Amygdala (tissue), 56 donors: ENCODE results near the gene KITLG.
"Not testable (repeated sequence)": the region's sequence is repeated elsewhere in the genome, so short reads cannot be mapped to it uniquely, and the experiment has no call there.

Source experiments
- DNase-seq, 56 donors: peaks; one replicate each; lab custom pipeline; 2025; lab: John Stamatoyannopoulos, UW

KITLG gene

DNA sequence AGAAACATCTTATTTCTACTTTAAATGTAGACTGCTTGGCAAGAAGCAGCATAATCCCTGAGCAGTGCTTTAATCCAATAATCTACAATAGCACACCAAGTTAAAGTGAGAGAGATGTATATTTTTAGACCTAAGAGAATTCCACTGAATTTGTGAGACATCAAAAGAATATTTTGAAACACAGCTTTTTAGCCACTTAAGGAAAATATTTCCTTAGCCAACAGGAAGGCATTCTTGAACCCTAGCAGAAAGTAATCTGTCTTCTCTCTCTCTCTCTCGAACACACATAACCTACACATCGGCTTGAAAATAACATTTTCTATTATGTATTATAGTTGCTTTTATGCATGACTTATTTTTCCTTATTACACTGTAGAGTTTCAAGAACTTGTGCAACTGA, 34.0 kb downstream of the KITLG start:
- DNase-seq, result no peak

GRCh38 chr12:88544991-88545980, 35.0 kb downstream of the KITLG start:
- no peak for DNase-seq

- no peak for DNase-seq
Observed at GRCh38 chr12:88539893-88540292, 40.4 kb downstream of the KITLG start.

GRCh38 chr12:88538697-88539096, 41.6 kb downstream of the KITLG start:
- DNase-seq, result no peak

GRCh38 chr12:88538250-88538649, 42.0 kb downstream of the KITLG start:
- no peak for DNase-seq

- no peak for DNase-seq
Observed at GRCh38 chr12:88530868-88531267, 49.4 kb downstream of the KITLG start.

- DNase-seq, result peak in 1 of 56 donors; percentile 6
Observed at GRCh38 chr12:88529531-88530488, 50.5 kb downstream of the KITLG start.

DNA sequence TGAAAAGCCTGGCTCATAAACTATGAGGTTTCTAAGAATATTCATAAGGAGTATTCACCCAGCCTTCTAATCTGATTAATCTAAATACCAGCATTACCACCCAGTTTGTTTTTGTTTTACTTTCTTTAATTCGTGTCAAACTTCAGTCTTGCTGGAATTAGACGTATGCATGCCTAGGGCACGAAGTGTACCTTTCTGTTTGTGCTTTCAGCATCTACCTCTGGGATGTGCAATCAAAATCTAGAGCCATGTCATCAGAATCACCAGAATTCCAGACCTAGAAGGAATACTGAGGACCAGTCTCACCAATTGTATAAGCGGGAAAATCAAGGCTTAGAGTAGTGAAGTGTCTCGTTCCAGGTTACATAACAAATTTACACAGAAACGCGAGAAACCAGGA, 57.3 kb downstream of the KITLG start:
- DNase-seq, result no peak

DNA sequence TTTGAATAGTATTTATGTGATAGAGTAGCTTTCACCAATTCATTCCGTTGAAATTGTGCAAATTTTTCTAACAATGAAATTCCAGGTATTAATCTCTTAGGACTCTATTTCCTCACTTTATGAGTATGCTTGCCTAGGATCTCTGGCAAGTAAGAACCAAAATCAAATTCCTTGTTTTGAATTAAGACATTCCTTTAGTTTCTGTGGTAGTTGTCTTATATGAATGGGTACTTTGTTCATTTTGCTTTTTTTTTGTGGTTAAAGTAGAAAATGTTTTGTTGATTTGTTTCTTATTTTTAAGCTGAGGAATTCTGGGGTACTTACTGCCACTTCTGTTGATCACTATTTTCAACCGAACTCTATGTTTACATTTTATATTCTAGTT, 59.8 kb downstream of the KITLG start:
- DNase-seq, result no peak

- no peak for DNase-seq
Observed at GRCh38 chr12:88519802-88520435, 60.4 kb downstream of the KITLG start.

GRCh38 chr12:88518863-88519403, 61.3 kb downstream of the KITLG start:
- no peak for DNase-seq

- DNase-seq, result no peak
Observed at GRCh38 chr12:88516811-88517210, 63.5 kb downstream of the KITLG start.

DNA sequence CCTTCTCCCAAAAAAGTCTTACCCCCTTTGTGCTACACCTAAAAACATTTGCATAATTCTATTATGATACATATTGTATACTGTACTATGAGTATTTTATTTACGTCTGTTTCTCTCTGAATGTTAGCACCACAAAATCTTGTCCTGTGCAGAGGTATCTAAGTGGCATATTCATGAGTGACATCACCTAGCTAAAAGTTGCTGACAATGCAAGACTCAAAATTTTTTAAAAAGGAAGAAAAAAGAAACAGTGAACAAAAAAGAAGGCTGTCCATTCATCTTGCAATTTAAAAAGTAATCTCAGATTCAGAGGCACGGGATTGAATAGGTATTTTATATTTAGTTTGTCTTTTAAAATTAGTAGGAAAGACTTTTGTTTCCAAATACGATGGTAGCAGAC, 69.4 kb downstream of the KITLG start:
- DNase-seq, result no peak

DNA sequence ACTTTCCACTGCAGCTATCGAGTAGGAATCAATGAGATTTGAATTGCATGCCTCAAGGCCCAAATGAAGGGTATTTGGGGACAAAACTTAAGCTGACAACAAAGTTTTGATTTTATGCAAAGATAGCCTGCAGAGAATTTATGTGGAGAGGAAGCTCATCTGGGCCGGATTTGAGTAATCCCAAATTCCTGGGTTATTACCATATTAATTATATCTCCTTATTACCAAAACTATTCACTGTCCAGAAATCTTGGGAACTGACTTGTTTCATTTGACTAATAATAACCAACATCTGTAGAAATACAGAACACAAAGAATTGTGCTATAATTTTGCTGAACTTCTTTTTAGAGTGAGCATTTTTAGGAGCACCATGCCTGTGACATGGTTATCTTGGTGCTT, 70.4 kb downstream of the KITLG start:
- DNase-seq, result no peak

DNA sequence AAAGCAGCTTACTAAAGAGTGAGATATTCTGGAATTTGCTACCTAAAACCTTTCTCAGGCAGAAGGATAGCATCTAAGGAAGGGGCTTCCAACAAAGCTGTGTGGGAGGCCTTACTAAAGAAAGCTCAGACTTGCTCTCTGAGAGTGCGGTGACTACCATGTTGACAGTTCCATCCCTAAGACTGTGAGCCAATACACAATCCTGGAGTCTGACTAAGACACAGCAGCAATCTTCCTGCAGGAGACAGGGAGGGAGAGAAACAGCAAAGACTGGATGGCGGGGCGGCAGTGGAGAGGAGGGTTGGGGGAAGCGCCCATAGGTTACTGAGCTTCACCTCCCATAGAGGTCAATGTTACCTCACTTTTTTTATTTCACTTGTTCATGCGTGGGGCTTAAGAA, 70.9 kb downstream of the KITLG start:
- no peak for DNase-seq

DNA sequence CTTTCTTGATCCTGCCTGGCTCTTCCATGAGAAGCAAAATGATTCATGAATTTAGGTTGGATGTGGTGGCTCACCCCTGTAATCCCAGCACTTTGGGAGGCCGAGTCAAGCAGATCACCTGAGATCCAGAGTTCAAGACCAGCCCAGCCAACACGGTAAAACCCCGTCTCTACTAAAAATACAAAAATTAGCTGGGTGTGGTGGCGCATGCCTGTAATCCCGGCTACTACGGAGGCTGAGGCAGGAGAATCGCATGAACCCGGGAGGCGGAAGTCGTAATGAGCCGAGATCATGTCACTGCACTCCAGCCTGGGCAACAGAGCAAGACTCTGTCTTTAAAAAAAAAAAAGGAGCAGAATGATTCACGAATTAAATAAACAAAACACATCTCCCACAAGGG, 72.4 kb downstream of the KITLG start:
- DNase-seq, result not testable (repeated sequence)

- DNase-seq, result no peak
Observed at GRCh38 chr12:88507270-88507669, 73.0 kb downstream of the KITLG start.

DNA sequence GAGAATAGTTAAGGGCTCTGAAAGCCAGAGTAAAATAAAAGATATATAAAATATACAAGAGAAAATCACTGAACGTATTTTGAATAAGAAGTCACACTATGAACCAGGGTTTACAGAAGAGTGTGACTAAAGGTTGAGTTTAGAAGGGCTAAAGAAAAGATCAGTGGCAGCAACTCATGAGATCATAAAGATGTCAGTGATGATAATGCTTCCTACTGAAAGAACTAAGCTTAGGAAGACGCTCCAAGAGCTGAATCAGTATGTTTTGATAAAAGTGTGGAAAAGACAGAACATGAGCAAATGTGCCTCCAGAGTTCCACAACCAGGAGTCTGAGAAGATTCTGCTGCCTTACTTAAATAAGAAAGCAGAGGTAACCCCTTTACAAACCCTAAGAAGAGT, 74.6 kb downstream of the KITLG start:
- no peak for DNase-seq

- no peak for DNase-seq
Observed at GRCh38 chr12:88503281-88503703, 77.0 kb downstream of the KITLG start.
